ENCODE measurements around the gene TRIM63. TPM values are rescaled to one million over a fixed set of nuclear protein-coding genes. Genes with fewer than 3 reads are reported as not detected.
A peak's percentile ranks its signal among the peaks of the same experiment; 100 is the strongest.

Gene TRIM63
- polyA plus RNA-seq, 2 of the 4 experiments (the other 2 are of a cell fraction): not detected

DNA sequence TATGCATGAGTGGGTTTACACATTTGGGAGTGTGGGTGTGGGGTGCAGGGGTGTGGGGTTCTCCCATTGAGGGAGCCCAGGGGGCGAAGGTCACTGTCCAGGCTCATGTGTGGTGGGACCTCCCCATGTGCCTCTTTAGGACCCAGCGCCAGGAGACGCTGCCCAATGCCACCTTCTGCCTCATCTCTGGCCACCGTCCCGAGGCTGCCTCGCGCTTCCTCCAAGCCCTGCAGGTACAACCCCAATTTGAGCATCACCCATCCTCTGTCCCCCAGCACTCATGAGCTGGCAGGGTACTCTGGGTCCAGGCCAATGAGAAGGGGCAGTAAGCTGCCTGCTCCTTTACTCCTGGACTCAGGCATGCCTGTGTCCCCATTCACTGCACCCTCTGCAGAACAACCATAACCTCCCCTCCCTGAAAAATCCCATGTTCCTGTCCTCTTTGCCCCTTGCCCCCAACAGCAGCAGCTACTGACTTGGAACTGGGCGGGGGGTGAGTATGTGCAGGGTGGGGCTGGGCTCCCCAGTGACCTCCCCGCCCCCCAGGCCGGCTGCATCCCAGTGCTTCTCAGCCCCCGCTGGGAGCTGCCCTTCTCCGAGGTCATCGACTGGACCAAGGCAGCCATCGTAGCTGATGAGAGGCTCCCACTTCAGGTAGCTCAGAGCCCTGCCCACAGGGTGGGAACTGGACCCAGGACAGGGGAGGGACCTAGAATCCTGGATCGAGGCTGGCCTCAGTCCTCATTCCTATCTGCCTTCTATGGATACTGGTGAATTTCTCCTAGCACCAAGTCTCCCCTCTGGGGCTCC is 38.2 kb downstream of the TRIM63 start:
- no peak overlapping the region for H3K4me3 ChIP-seq
- ATAC-seq (peak in 1 of 2 experiments; percentile 15; a peak in 2 of 6 replicates), FAIRE-seq (no peak), DNase-seq (ENCODE audit: low read depth in 1 of 2, low spot score in 1 of 2) (no peak)
- no peak overlapping the region for H3K4me2 ChIP-seq
- ChIA-PET POLR2A (no interaction called here), CTCF (interaction anchor here (1.1 to 1.2 kb wide), 3 partner anchors 25 to 140 kb away, joined by 3 to 4 read pairs (median 4); partner anchors contain the start of gene ZNF593)
- H3K9me3 ChIP-seq: no peaks in the 10 kb centered on the region
- no peak overlapping the region for H3K27ac ChIP-seq
- TF ChIP-seq, protein P1, sequence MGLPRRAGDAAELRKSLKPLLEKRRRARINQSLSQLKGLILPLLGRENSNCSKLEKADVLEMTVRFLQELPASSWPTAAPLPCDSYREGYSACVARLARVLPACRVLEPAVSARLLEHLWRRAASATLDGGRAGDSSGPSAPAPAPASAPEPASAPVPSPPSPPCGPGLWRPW (IDR thresholded peaks at IDR 0.05): no peak
- TF ChIP-seq TP53 (CRISPR knock-in tag; IDR thresholded peaks at IDR 0.05): no peak
- no peak for TF ChIP-seq FOSB (CRISPR knock-in tag; IDR thresholded peaks at IDR 0.05)
- no peak for TF ChIP-seq KDM1A (IDR thresholded peaks at IDR 0.05; ENCODE audit: low read depth)
- 88% methylated on average over 6 of the region's 15 CpGs for WGBS (ENCODE audit: missing lambda C conversion rate)
- H3K4me1 ChIP-seq: no peaks in the 10 kb centered on the region

DNA sequence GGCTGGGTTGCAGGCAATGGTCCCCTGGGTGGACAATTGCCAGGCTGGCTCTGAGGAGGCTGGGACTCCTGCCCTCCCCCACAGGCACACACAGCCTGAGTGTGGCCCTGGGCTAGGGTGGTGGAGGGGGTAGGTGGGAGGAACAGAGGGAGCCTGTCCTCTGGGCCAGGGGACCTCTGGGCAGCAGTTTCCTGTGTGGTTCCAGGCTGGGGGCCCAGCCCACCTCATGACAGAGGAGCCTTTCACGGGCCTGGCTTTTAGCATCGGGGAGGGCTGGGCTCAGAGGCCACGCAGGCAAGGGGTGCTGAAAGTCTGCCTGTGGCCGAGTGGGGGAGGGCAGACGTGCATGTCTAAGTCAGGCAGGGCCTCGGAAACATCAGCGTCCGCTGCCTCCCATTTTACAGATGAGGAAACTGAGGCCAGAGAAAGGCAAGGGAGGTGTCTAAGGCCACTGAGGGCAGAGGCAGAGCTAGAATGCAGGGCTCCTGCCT is 38.9 kb downstream of the TRIM63 start:
- Histone ChIP-seq H3K9me3 (no peaks in the 10 kb centered on the region), H3K4me2 (no peak overlapping the region), H3K27ac (no peak overlapping the region), H3K4me3 (no peak overlapping the region), H3K4me1 (no peaks in the 10 kb centered on the region)
- ATAC-seq (no peak), DNase-seq (ENCODE audit: low read depth in 1 of 2, low spot score in 1 of 2) (no peak), FAIRE-seq (no peak)
- WGBS (ENCODE audit: missing lambda C conversion rate): 86% methylated on average over 5 of the region's 8 CpGs
- ChIA-PET CTCF (no interaction called here), POLR2A (no interaction called here)
- TF ChIP-seq ESRRA (IDR thresholded peaks at IDR 0.05; ENCODE audit: borderline replicate concordance, low read length) (no peak), KDM5A (IDR thresholded peaks at IDR 0.05) (no peak), PHF8 (IDR thresholded peaks at IDR 0.05; ENCODE audit: borderline replicate concordance, low read depth) (no peak), GATA3 (IDR thresholded peaks at IDR 0.05; ENCODE audit: borderline replicate concordance) (no peak), RARB (CRISPR knock-in tag; IDR thresholded peaks at IDR 0.05) (no peak), RFX5 (IDR thresholded peaks at IDR 0.05) (no peak), ZSCAN20 (CRISPR knock-in tag; IDR thresholded peaks at IDR 0.05) (no peak), FOSB (CRISPR knock-in tag; IDR thresholded peaks at IDR 0.05) (no peak), HOXA7 (CRISPR knock-in tag; IDR thresholded peaks at IDR 0.05) (no peak)
- TF ChIP-seq, protein P2, sequence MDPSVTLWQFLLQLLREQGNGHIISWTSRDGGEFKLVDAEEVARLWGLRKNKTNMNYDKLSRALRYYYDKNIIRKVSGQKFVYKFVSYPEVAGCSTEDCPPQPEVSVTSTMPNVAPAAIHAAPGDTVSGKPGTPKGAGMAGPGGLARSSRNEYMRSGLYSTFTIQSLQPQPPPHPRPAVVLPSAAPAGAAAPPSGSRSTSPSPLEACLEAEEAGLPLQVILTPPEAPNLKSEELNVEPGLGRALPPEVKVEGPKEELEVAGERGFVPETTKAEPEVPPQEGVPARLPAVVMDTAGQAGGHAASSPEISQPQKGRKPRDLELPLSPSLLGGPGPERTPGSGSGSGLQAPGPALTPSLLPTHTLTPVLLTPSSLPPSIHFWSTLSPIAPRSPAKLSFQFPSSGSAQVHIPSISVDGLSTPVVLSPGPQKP (IDR thresholded peaks at IDR 0.05; ENCODE audit: low read depth, low read length): no peak

DNA sequence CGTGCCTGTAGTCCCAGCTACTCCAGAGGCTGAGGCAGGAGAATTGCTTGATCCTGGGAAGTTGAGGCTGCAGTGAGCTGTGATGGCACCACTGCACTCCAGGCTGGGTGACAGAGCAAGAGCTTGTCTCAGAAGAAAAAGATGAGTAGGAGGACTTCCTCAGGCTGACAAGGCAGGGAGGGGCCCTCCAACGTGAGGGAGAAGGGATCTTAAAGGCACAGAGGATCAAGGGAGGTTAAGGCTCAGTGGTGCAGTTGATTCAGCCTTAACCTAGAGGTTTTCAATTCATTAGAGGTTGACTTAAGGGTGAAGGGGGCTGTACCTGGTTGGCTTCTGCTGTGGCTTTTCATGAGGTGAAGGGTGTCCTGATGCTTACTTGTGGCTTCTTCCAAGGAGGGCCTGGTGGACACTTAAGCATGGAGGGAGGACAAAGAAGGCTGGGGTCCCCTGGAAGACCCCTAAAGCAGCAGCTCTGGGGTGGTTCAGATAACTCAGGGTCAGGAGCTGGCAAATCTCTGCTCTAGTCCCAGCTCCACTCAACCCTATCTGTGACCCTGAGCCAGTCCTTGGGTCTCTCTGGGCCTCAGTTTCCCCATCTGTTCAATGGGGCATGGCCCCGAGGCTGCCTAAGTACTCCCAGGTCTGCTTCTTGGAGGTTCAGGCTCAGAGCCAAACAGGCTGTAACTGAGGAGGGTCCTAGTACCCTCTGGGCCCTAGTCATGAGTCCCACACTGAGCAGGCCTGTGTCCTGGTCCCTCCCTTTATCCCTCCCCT is 39.5 kb downstream of the TRIM63 start:
- no peak for FAIRE-seq
- no peak overlapping the region for H3K4me2 ChIP-seq
- no peak for TF ChIP-seq CBX8 (IDR thresholded peaks at IDR 0.05)
- TF ChIP-seq PHF8 (IDR thresholded peaks at IDR 0.05; ENCODE audit: borderline replicate concordance, low read depth): no peak
- TF ChIP-seq, protein P3, sequence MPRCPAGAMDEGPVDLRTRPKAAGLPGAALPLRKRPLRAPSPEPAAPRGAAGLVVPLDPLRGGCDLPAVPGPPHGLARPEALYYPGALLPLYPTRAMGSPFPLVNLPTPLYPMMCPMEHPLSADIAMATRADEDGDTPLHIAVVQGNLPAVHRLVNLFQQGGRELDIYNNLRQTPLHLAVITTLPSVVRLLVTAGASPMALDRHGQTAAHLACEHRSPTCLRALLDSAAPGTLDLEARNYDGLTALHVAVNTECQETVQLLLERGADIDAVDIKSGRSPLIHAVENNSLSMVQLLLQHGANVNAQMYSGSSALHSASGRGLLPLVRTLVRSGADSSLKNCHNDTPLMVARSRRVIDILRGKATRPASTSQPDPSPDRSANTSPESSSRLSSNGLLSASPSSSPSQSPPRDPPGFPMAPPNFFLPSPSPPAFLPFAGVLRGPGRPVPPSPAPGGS (IDR thresholded peaks at IDR 0.05): no peak
- TF ChIP-seq NFE2L2 (conservative IDR thresholded peaks at IDR 0.05; ENCODE audit: low read length): no peak
- no peak for TF ChIP-seq RCOR1 (IDR thresholded peaks at IDR 0.05; ENCODE audit: low read depth, low read length)
- no peak for TF ChIP-seq ZC3H11A (IDR thresholded peaks at IDR 0.05)
- TF ChIP-seq, protein P1 (IDR thresholded peaks at IDR 0.05): no peak
- no peak for TF ChIP-seq MAZ (IDR thresholded peaks at IDR 0.05; ENCODE audit: borderline replicate concordance, low read depth, low read length)
- no peak for TF ChIP-seq CEBPB (IDR thresholded peaks at IDR 0.05)
- TF ChIP-seq EHMT2 (IDR thresholded peaks at IDR 0.05; ENCODE audit: low read depth): no peak
- TF ChIP-seq POLR2AphosphoS2 (conservative IDR thresholded peaks at IDR 0.05; ENCODE audit: low read length): no peak
- TF ChIP-seq POLR2A (IDR thresholded peaks at IDR 0.05; ENCODE audit: low read length): no peak
- TF ChIP-seq SMC3 (IDR thresholded peaks at IDR 0.05): no peak
- TF ChIP-seq KDM1A (IDR thresholded peaks at IDR 0.05; ENCODE audit: low read depth): no peak
- TF ChIP-seq MYC (IDR thresholded peaks at IDR 0.05; ENCODE audit: borderline replicate concordance, low read length): no peak
- TF ChIP-seq, protein P4, sequence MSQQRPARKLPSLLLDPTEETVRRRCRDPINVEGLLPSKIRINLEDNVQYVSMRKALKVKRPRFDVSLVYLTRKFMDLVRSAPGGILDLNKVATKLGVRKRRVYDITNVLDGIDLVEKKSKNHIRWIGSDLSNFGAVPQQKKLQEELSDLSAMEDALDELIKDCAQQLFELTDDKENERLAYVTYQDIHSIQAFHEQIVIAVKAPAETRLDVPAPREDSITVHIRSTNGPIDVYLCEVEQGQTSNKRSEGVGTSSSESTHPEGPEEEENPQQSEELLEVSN (IDR thresholded peaks at IDR 0.05; ENCODE audit: borderline replicate concordance, low read depth): no peak
- TF ChIP-seq EHF (CRISPR knock-in tag; IDR thresholded peaks at IDR 0.05): no peak
- no peak for TF ChIP-seq HOXB13 (CRISPR knock-in tag; IDR thresholded peaks at IDR 0.05; ENCODE audit: low read depth)

More for the DNA sequence above, 39.5 kb downstream of the TRIM63 start:
- no peak overlapping the region for H3K4me3 ChIP-seq
- no peak overlapping the region for H3K27ac ChIP-seq
- CTCF ChIA-PET: interaction anchor here (2.0 kb wide), 2 partner anchors 8 to 30 kb away, joined by 5 to 11 read pairs; partner anchors contain the start of gene PAFAH2
- no peaks in the 10 kb centered on the region for H3K9me3 ChIP-seq
- WGBS (ENCODE audit: missing lambda C conversion rate): 0% methylated on average over 2 of the region's 3 CpGs
- no peaks in the 10 kb centered on the region for H3K4me1 ChIP-seq
- ATAC-seq: peak in 1 of 2 experiments; percentile 29; a peak in 3 of 6 replicates
- no peak for DNase-seq (ENCODE audit: low read depth in 1 of 2, low spot score in 1 of 2)
- POLR2A ChIA-PET: interaction anchor here (0.6 kb wide), 1 partner anchor 181 kb away, joined by 3 read pairs; no protein-coding TSS in a partner anchor
